GM18505 (cell line): Measurements from ENCODE around the gene VPS13C.

Experiments used
- ATAC-seq: cut with Tn5 transposase; IDR thresholded peaks from one replicate; pipeline ENCODE4 v1.9.1; 2021; ENCODE audit not compliant: unreplicated experiment
- POLR2A ChIP-seq: IDR thresholded peaks from 4 replicates; pipeline ENCODE4 v1.6.1; 2011; ENCODE audit warnings: borderline replicate concordance; ENCODE audit not compliant: insufficient read depth, insufficient read length; ENCODE audit errors: extremely low read depth

VPS13C gene

GRCh38 chr15:61915640-61916039, 144.6 kb downstream of the VPS13C start:
- TF ChIP-seq POLR2A, result no peak
- no peak for ATAC-seq

- no peak for ATAC-seq
- no peak for TF ChIP-seq POLR2A
These were observed 149.3 kb downstream of the VPS13C start for GRCh38 chr15:61910839-61911369.

- no peak for ATAC-seq
- TF ChIP-seq POLR2A, result no peak
These were observed 152.0 kb downstream of the VPS13C start for GRCh38 chr15:61908241-61908640.

- ATAC-seq, result no peak
These were observed 152.5 kb downstream of the VPS13C start for GRCh38 chr15:61907753-61908086.

GRCh38 chr15:61906961-61907752, 153.1 kb downstream of the VPS13C start:
- no peak for ATAC-seq
- TF ChIP-seq POLR2A, result no peak

More at GRCh38 chr15:61907753-61908086, 152.5 kb downstream of the VPS13C start:
- TF ChIP-seq POLR2A, result no peak

- no peak for ATAC-seq
- TF ChIP-seq POLR2A, result no peak
These were observed 167.1 kb downstream of the VPS13C start for GRCh38 chr15:61893146-61893545.

GRCh38 chr15:61892140-61892539, 168.1 kb downstream of the VPS13C start:
- TF ChIP-seq POLR2A, result no peak
- ATAC-seq, result no peak

- no peak for ATAC-seq
- no peak for TF ChIP-seq POLR2A
These were observed 170.1 kb downstream of the VPS13C start for GRCh38 chr15:61890106-61890505.

- no peak for ATAC-seq
- no peak for TF ChIP-seq POLR2A
These were observed 170.5 kb downstream of the VPS13C start for GRCh38 chr15:61889706-61890105.

- no peak for ATAC-seq
- TF ChIP-seq POLR2A, result no peak
These were observed 172.0 kb downstream of the VPS13C start for GRCh38 chr15:61888074-61888780.

- no peak for ATAC-seq
- no peak for TF ChIP-seq POLR2A
These were observed 180.2 kb downstream of the VPS13C start for GRCh38 chr15:61880084-61880483.

- TF ChIP-seq POLR2A, result no peak
- no peak for ATAC-seq
These were observed 181.0 kb downstream of the VPS13C start for GRCh38 chr15:61879219-61879618.

- ATAC-seq, result no peak
- no peak for TF ChIP-seq POLR2A
These were observed 188.2 kb downstream of the VPS13C start for GRCh38 chr15:61871926-61872522.
